AG09319 (cell line): ENCODE measurements around the gene BICDL1.

Experiments used
- DNase-seq: peaks from one replicate; pipeline ENCODE4 v3.0.0-alpha.2; 2010; ENCODE audit warnings: low read depth; ENCODE audit errors: extremely low read depth
- CTCF ChIP-seq: IDR thresholded peaks from 2 replicates; pipeline ENCODE4 v1.5.1; 2011; ENCODE audit warnings: low read depth, mild to moderate bottlenecking, inconsistent platforms, low read length, moderate library complexity

The BICDL1 gene

GRCh38 chr12:120081641-120082040, 92.6 kb downstream of the BICDL1 start:
- no peak for TF ChIP-seq CTCF
- DNase-seq: no peak

- DNase-seq: no peak
- TF ChIP-seq CTCF: no peak
These were observed 97.0 kb downstream of the BICDL1 start for GRCh38 chr12:120085920-120086645.

- TF ChIP-seq CTCF: peak; percentile 97
- DNase-seq: peak; percentile 97
These were observed 98.0 kb downstream of the BICDL1 start for GRCh38 chr12:120086801-120087621.

GRCh38 chr12:120089105-120089504, 100.1 kb downstream of the BICDL1 start:
- TF ChIP-seq CTCF: no peak

GRCh38 chr12:120089796-120090195, 100.8 kb downstream of the BICDL1 start:
- TF ChIP-seq CTCF: no peak
- DNase-seq: no peak

More at GRCh38 chr12:120089105-120089504, 100.1 kb downstream of the BICDL1 start:
- no peak for DNase-seq

GRCh38 chr12:120090206-120090605, 101.2 kb downstream of the BICDL1 start:
- DNase-seq: no peak
- no peak for TF ChIP-seq CTCF
